Measurements from ENCODE around the gene PPP1R1B. TPM values are rescaled to one million over a fixed set of nuclear protein-coding genes. Genes with fewer than 3 reads are reported as not detected.

Gene PPP1R1B
- total RNA-seq, 2 experiments from 2014 or later = not detected

DNA sequence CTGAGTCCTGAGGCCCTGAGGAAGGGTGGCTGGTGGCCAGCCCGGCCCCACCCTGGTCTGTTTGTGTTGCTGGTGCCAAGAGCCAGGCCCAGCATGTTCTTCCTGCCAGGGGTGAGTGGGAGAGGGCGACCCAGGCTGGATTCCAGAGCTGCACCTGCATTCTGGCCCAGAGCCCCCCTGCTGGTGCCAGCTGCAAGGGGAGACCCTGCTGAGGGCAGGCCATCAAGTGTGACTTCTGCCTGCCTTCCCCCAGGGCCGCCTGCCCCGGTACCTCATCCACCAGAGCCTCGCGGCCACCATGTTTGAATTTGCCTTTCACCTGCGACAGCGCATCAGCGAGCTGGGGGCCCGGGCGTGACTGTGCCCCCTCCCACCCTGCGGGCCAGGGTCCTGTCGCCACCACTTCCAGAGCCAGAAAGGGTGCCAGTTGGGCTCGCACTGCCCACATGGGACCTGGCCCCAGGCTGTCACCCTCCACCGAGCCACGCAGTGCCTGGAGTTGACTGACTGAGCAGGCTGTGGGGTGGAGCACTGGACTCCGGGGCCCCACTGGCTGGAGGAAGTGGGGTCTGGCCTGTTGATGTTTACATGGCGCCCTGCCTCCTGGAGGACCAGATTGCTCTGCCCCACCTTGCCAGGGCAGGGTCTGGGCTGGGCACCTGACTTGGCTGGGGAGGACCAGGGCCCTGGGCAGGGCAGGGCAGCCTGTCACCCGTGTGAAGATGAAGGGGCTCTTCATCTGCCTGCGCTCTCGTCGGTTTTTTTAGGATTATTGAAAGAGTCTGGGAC is 36.0 kb downstream of the PPP1R1B start:
- DNase-seq (no peak), ATAC-seq (no peak)
- CTCF ChIA-PET = interaction anchor here (1.0 kb wide), 1 partner anchor 9 kb away, joined by 3 read pairs; no protein-coding TSS in a partner anchor
- Mint-ChIP-seq H3K27ac (no peak overlapping the region), H3K4me3 (no peak overlapping the region), H3K4me1 (ENCODE audit: low read depth) (peaks cover 21% of the 10 kb centered on the region), H3K27me3 (ENCODE audit: low read depth) (peaks cover 11% of the 10 kb centered on the region), H3K36me3 (ENCODE audit: low read depth) (peaks cover 21% of the 10 kb centered on the region), H3K9me3 (ENCODE audit: insufficient read depth) (no peaks in the 10 kb centered on the region)
- POLR2A ChIA-PET = interaction anchor here (1.2 kb wide), 1 partner anchor 67 kb away, joined by 3 read pairs; no protein-coding TSS in a partner anchor

DNA sequence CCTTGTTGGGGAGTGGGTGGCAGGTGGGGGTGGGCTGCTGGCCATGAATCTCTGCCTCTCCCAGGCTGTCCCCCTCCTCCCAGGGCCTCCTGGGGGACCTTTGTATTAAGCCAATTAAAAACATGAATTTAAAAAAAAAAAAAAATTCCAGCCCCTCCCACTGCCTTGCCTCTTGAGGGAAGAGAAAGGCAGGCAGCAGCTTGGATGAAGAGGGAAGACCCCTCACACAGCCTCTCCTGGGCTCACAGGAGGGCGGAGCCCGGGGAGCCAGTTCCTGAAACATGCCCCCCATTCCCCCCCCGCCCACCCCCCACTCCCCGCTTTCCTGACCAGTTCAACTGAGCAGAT is 36.6 kb downstream of the PPP1R1B start:
- peaks cover 11% of the 10 kb centered on the region for H3K27me3 Mint-ChIP-seq (ENCODE audit: low read depth)
- peaks cover 19% of the 10 kb centered on the region for H3K36me3 Mint-ChIP-seq (ENCODE audit: low read depth)
- peaks cover 15% of the 10 kb centered on the region for H3K4me1 Mint-ChIP-seq (ENCODE audit: low read depth)
- H3K4me3 Mint-ChIP-seq = no peak overlapping the region
- H3K27ac Mint-ChIP-seq = no peak overlapping the region
- ChIA-PET CTCF (interaction anchor here (1.0 kb wide), 1 partner anchor 10 kb away, joined by 3 read pairs; no protein-coding TSS in a partner anchor), POLR2A (interaction anchor here (0.6 to 1.2 kb wide), 2 partner anchors 30 to 66 kb away, joined by 3 read pairs; no protein-coding TSS in a partner anchor)
- no peaks in the 10 kb centered on the region for H3K9me3 Mint-ChIP-seq (ENCODE audit: insufficient read depth)
- ATAC-seq (no peak), DNase-seq (no peak)

GRCh38 chr17:39663688-39664580 is 37.2 kb downstream of the PPP1R1B start:
- ATAC-seq (no peak), DNase-seq (no peak)
- Mint-ChIP-seq H3K27me3 (ENCODE audit: low read depth) (peaks cover 16% of the 10 kb centered on the region), H3K4me3 (no peak overlapping the region), H3K27ac (no peak overlapping the region), H3K9me3 (ENCODE audit: insufficient read depth) (no peaks in the 10 kb centered on the region), H3K36me3 (ENCODE audit: low read depth) (peaks cover 17% of the 10 kb centered on the region), H3K4me1 (ENCODE audit: low read depth) (peaks cover 16% of the 10 kb centered on the region)
- CTCF ChIA-PET = no interaction called here
- POLR2A ChIA-PET = interaction anchor here (0.6 to 1.2 kb wide), 2 partner anchors 30 to 66 kb away, joined by 3 read pairs; no protein-coding TSS in a partner anchor

GRCh38 chr17:39664581-39665561 is 38.1 kb downstream of the PPP1R1B start, which contains the start of gene TCAP:
TCAP (plus strand) TSS chr17:39665349; CDS start chr17:39665360, 11 bp downstream.
- ChIA-PET POLR2A (no interaction called here), CTCF (interaction anchor here (13.7 kb wide), 1 partner anchor 43 kb away, joined by 195 read pairs; no protein-coding TSS in a partner anchor)
- H3K4me1 Mint-ChIP-seq (ENCODE audit: low read depth) = peaks cover 9% of the 10 kb centered on the region
- peaks cover 20% of the 10 kb centered on the region for H3K27me3 Mint-ChIP-seq (ENCODE audit: low read depth)
- no peak within 1 kb of the TSS for H3K27ac Mint-ChIP-seq
- H3K36me3 Mint-ChIP-seq (ENCODE audit: low read depth) = peaks cover 13% of the 10 kb centered on the region
- DNase-seq = no peak
- no peak for ATAC-seq
- no peak within 1 kb of the TSS for H3K4me3 Mint-ChIP-seq
- H3K9me3 Mint-ChIP-seq (ENCODE audit: insufficient read depth) = no peaks in the 10 kb centered on the region

DNA sequence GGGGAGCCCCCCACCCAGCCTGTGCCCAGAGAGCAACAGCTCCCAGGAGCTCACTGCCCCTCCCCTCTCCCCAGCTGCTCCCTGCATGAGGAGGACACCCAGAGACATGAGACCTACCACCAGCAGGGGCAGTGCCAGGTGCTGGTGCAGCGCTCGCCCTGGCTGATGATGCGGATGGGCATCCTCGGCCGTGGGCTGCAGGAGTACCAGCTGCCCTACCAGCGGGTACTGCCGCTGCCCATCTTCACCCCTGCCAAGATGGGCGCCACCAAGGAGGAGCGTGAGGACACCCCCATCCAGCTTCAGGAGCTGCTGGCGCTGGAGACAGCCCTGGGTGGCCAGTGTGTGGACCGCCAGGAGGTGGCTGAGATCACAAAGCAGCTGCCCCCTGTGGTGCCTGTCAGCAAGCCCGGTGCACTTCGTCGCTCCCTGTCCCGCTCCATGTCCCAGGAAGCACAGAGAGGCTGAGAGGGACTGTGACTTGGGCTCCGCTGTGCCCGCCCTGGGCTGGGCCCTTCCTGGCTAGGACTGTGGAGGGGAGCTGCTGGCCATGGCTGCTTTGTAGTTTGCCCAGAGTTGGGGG is 39.0 kb downstream of the PPP1R1B start:
- H3K4me1 Mint-ChIP-seq (ENCODE audit: low read depth) = peaks cover 7% of the 10 kb centered on the region
- H3K27me3 Mint-ChIP-seq (ENCODE audit: low read depth) = peaks cover 25% of the 10 kb centered on the region
- H3K27ac Mint-ChIP-seq = no peak overlapping the region
- H3K4me3 Mint-ChIP-seq = no peak overlapping the region
- ChIA-PET POLR2A (interaction anchor here (1.0 to 1.9 kb wide), 2 partner anchors 9 to 23 kb away, joined by 3 to 7 read pairs; partner anchors contain the start of gene PGAP3), CTCF (interaction anchor here (1.2 to 13.7 kb wide), 3 partner anchors 12 to 43 kb away, joined by 5 to 195 read pairs (median 14); no protein-coding TSS in a partner anchor)
- ATAC-seq (no peak), DNase-seq (no peak)
- peaks cover 9% of the 10 kb centered on the region for H3K36me3 Mint-ChIP-seq (ENCODE audit: low read depth)
- H3K9me3 Mint-ChIP-seq (ENCODE audit: insufficient read depth) = no peaks in the 10 kb centered on the region

DNA sequence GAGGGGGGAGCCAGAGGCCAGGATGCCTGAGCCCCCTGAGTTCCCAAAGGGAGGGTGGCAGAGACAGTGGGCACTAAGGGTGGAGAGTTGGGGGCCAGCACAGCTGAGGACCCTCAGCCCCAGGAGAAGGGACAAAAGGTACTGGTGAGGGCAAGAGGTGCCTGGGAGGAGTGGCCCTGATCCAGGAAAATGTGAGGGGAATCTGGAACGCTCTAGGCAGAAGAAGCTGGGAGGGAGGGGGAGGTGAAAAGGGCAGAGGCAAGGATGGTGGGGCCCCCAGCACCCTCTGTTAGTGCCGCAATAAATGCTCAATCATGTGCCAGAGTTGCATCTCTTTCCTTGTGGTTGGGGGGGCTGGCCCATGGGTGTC is 39.5 kb downstream of the PPP1R1B start:
- Mint-ChIP-seq H3K27me3 (ENCODE audit: low read depth) (peaks cover 26% of the 10 kb centered on the region), H3K4me3 (no peak overlapping the region), H3K36me3 (ENCODE audit: low read depth) (peaks cover 7% of the 10 kb centered on the region), H3K4me1 (ENCODE audit: low read depth) (peaks cover 7% of the 10 kb centered on the region), H3K9me3 (ENCODE audit: insufficient read depth) (no peaks in the 10 kb centered on the region), H3K27ac (no peak overlapping the region)
- ATAC-seq (no peak), DNase-seq (no peak)
- CTCF ChIA-PET = interaction anchor here (1.2 to 13.7 kb wide), 4 partner anchors 13 to 64 kb away, joined by 5 to 195 read pairs (median 10); partner anchors contain the start of gene MIEN1
- POLR2A ChIA-PET = interaction anchor here (1.0 to 1.9 kb wide), 3 partner anchors 8 to 22 kb away, joined by 3 to 7 read pairs (median 5); partner anchors contain the start of gene PGAP3

- ATAC-seq = no peak
- H3K27me3 Mint-ChIP-seq (ENCODE audit: low read depth) = peaks cover 26% of the 10 kb centered on the region
- no peaks in the 10 kb centered on the region for H3K9me3 Mint-ChIP-seq (ENCODE audit: insufficient read depth)
- no peak overlapping the region for H3K4me3 Mint-ChIP-seq
- peaks cover 3% of the 10 kb centered on the region for H3K36me3 Mint-ChIP-seq (ENCODE audit: low read depth)
- no peak overlapping the region for H3K27ac Mint-ChIP-seq
- ChIA-PET CTCF (interaction anchor here (1.2 to 13.7 kb wide), 4 partner anchors 12 to 63 kb away, joined by 5 to 195 read pairs (median 10); partner anchors contain the start of gene MIEN1), POLR2A (interaction anchor here (1.0 to 1.9 kb wide), 5 partner anchors 8 to 43 kb away, joined by 3 to 7 read pairs (median 5); partner anchors contain the start of gene PGAP3)
- peaks cover 7% of the 10 kb centered on the region for H3K4me1 Mint-ChIP-seq (ENCODE audit: low read depth)
- no peak for DNase-seq
These were observed 40.0 kb downstream of the PPP1R1B start for GRCh38 chr17:39666601-39667261.

DNA sequence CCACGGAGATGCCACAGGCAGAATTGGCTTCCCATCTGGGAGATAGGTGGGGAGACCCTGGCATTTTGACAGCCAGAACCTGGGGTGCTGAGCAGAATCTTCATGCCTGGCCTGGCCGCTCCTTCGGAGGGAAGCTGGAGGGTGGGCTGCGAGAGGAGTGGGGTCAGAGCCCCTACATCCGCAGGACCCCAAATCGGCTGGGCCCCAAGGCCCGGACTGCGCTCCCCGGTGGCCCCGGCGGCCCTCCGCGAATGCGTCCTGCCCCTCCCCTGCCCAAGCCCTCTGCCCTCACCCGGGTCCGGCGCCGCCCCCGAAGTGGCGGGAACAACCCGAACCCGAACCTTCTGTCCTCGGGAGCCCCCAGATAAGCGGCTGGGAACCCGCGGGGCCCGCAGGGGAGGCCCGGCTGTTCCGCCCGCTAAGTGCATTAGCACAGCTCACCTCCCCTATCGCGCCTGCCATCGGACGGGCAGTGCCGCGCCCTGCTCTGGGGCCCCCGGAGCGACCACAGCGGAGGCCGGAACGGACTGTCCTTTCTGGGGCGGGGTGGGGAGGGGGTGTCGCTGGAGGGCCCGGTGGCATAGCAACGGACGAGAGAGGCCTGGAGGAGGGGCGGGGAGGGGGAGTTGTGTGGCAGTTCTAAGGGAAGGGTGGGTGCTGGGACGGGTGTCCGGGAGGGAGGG is 40.7 kb downstream of the PPP1R1B start:
- H3K36me3 Mint-ChIP-seq (ENCODE audit: low read depth) = peaks cover 3% of the 10 kb centered on the region
- ATAC-seq (no peak), DNase-seq (no peak)
- ChIA-PET POLR2A (interaction anchor here (1.0 to 1.9 kb wide), 4 partner anchors 8 to 44 kb away, joined by 4 to 7 read pairs (median 6); partner anchors contain the start of gene PGAP3), CTCF (interaction anchor here (1.2 to 13.7 kb wide), 7 partner anchors 12 to 118 kb away, joined by 3 to 195 read pairs (median 5); partner anchors contain the start of gene MIEN1)
- H3K27me3 Mint-ChIP-seq (ENCODE audit: low read depth) = peaks cover 29% of the 10 kb centered on the region
- no peak overlapping the region for H3K27ac Mint-ChIP-seq
- H3K4me1 Mint-ChIP-seq (ENCODE audit: low read depth) = peaks cover 11% of the 10 kb centered on the region
- H3K9me3 Mint-ChIP-seq (ENCODE audit: insufficient read depth) = no peaks in the 10 kb centered on the region
- H3K4me3 Mint-ChIP-seq = no peak overlapping the region
